ENCODE results near the gene MBLAC1.

DNA sequence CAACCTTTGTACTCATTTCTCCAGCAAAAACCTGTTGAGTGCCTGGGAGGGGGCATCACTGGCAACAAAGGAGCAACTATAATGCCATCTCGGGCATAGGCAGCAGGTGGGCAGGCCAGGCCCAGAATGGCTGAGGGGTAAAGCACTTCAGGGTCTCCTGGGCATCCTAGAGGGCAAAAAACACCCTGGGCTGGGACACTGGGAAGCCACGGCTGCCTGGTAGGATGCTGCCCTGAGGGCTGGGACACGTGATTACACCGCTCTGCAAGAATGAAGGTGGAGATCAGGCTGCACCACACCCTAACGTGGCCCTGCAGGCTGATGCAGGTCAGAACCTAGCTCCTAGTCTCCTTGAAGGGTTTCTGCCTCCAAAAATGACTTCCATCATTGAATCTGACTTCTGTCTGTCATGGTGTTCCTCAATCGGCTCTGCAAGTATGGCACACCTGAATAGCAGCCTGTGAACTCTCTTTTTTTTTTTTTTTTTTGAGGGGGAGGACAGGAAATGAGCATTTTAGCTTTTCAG is 36.3 kb downstream of the MBLAC1 start:
- TF ChIP-seq POLR2A (IDR thresholded peaks at IDR 0.05; ENCODE audit: low read depth, low read length) (no peak), TAF1 (IDR thresholded peaks at IDR 0.05; ENCODE audit: low read depth, low read length) (no peak), SPI1 (IDR thresholded peaks at IDR 0.05; ENCODE audit: low read depth, low read length) (no peak), POLR2AphosphoS5 (IDR thresholded peaks at IDR 0.05; ENCODE audit: low read depth, low read length) (no peak)
